HEK293 (cell line): ENCODE measurements around the gene CCDC181.

Experiments used
- CTCF ChIA-PET: fragments of 350-600 bp; formaldehyde crosslinking; extraction: SDS; loops from one replicate; lab custom pipeline; 2021; ENCODE audit warnings: antibody characterized with exemption; lab: Yijun Ruan, JAX
- POLR2A ChIA-PET: fragments of 300-600 bp; formaldehyde crosslinking; extraction: SDS; loops from one replicate; lab custom pipeline; 2020; ENCODE audit warnings: antibody characterized with exemption, inconsistent platforms; lab: Yijun Ruan, JAX
- H3K27ac ChIP-seq: fragments of 200-500 bp; sonication (Bioruptor generic); 2 replicates; pipeline ENCODE4 v1.5.1; 2014; ENCODE audit warnings: low read depth, low read length, control low read depth, inconsistent platforms; ENCODE audit errors: extremely low read depth
- H3K36me3 ChIP-seq, 2 experiments: fragments of 200-500 bp in 1 of 2; sonication (Bioruptor generic) in 1 of 2; 1 replicate in 1 of 2; 2 replicates in 1 of 2; pipeline ENCODE4 v1.5.1; 2014 to 2017; ENCODE audit warnings: inconsistent platforms in 2 of 2, low read length in 2 of 2; ENCODE audit not compliant: control insufficient read depth in 2 of 2, insufficient read depth in 1 of 2
- H3K4me1 ChIP-seq: fragments of 200-500 bp; sonication (Bioruptor generic); 2 replicates; pipeline ENCODE4 v1.5.1; 2014; ENCODE audit warnings: mild to moderate bottlenecking, low read length, inconsistent platforms; ENCODE audit not compliant: control insufficient read depth, insufficient read depth
- H3K4me3 ChIP-seq: 2 replicates; pipeline ENCODE4 v1.5.1; 2011; ENCODE audit warnings: low read depth, mild to moderate bottlenecking, control low read depth, low read length, moderate library complexity
- H3K9me3 ChIP-seq: fragments of 200-500 bp; sonication (Bioruptor generic); 2 replicates; pipeline ENCODE4 v1.5.1; 2014; ENCODE audit warnings: low read depth, low read length, inconsistent platforms; ENCODE audit not compliant: control insufficient read depth, insufficient read depth
- CTCF ChIP-seq: fragments of 450-650 bp; formaldehyde crosslinking; IDR thresholded peaks from 2 replicates; pipeline ENCODE4 v1.5.1; 2016; ENCODE audit warnings: missing biosample characterization, missing genetic modification characterization
- GLIS1 ChIP-seq: fragments of 450-650 bp; formaldehyde crosslinking; IDR thresholded peaks from 2 replicates; pipeline ENCODE4 v1.5.1; 2016; ENCODE audit warnings: missing biosample characterization, missing genetic modification characterization
- PRDM10 ChIP-seq: fragments of 450-650 bp; formaldehyde crosslinking; IDR thresholded peaks from 2 replicates; pipeline ENCODE4 v1.5.1; 2016; ENCODE audit warnings: missing biosample characterization, missing genetic modification characterization
- SCRT2 ChIP-seq: fragments of 450-650 bp; formaldehyde crosslinking; IDR thresholded peaks from 2 replicates; pipeline ENCODE4 v1.5.1; 2016; ENCODE audit warnings: missing biosample characterization, missing genetic modification characterization
- ZEB2 ChIP-seq: fragments of 450-650 bp; formaldehyde crosslinking; IDR thresholded peaks from 2 replicates; pipeline ENCODE4 v1.5.1; 2016; ENCODE audit warnings: missing biosample characterization, missing genetic modification characterization
- ZNF112 ChIP-seq: fragments of 450-650 bp; formaldehyde crosslinking; IDR thresholded peaks from 2 replicates; pipeline ENCODE4 v1.5.0; 2017; ENCODE audit warnings: missing biosample characterization, missing genetic modification characterization
- ZNF133 ChIP-seq: fragments of 450-650 bp; formaldehyde crosslinking; IDR thresholded peaks from 2 replicates; pipeline ENCODE4 v1.5.1; 2016; ENCODE audit warnings: missing biosample characterization, missing genetic modification characterization
- ZNF138 ChIP-seq: fragments of 450-650 bp; formaldehyde crosslinking; IDR thresholded peaks from 2 replicates; pipeline ENCODE4 v1.5.1; 2016; ENCODE audit warnings: missing biosample characterization, missing genetic modification characterization, borderline replicate concordance
- ZNF169 ChIP-seq: fragments of 450-650 bp; formaldehyde crosslinking; IDR thresholded peaks from 2 replicates; pipeline ENCODE4 v1.5.1; 2016; ENCODE audit warnings: missing biosample characterization, missing genetic modification characterization
- ZNF184 ChIP-seq: fragments of 450-650 bp; IDR thresholded peaks from 2 replicates; pipeline ENCODE4 v1.5.1; 2018; ENCODE audit warnings: missing biosample characterization, mild to moderate bottlenecking, missing genetic modification characterization
- ZNF274 ChIP-seq, 2 experiments: fragments of 200-500 bp in 1 of 2; fragments of 450-650 bp in 1 of 2; sonication (Bioruptor generic) in 1 of 2; formaldehyde crosslinking in 1 of 2; IDR thresholded peaks; 2 replicates each; pipeline versions ENCODE4 v1.5.1 to v1.6.1; 2014 to 2016; ENCODE audit warnings: borderline replicate concordance in 1 of 2, inconsistent platforms in 1 of 2, low read length in 1 of 2, missing biosample characterization in 1 of 2, missing genetic modification characterization in 1 of 2
- ZNF558 ChIP-seq: fragments of 450-650 bp; formaldehyde crosslinking; IDR thresholded peaks from 2 replicates; pipeline ENCODE4 v1.5.1; 2016; ENCODE audit warnings: missing biosample characterization, missing genetic modification characterization
- ZNF621 ChIP-seq: fragments of 450-650 bp; formaldehyde crosslinking; IDR thresholded peaks from 2 replicates; pipeline ENCODE4 v1.5.1; 2017; ENCODE audit warnings: missing biosample characterization, missing genetic modification characterization
- ZNF626 ChIP-seq: fragments of 450-650 bp; sonication (Bioruptor Pico); formaldehyde crosslinking; IDR thresholded peaks from 2 replicates; pipeline ENCODE4 v1.5.1; 2018; ENCODE audit warnings: missing biosample characterization, missing genetic modification characterization, inconsistent platforms
- ZNF660 ChIP-seq: fragments of 450-650 bp; IDR thresholded peaks from 2 replicates; pipeline ENCODE4 v1.5.1; 2018; ENCODE audit warnings: missing biosample characterization, mild to moderate bottlenecking, missing genetic modification characterization
- ZXDB ChIP-seq: fragments of 450-650 bp; formaldehyde crosslinking; IDR thresholded peaks from 2 replicates; pipeline ENCODE4 v1.5.1; 2016; ENCODE audit warnings: missing biosample characterization, missing genetic modification characterization
- TF ChIP-seq, protein P1 (sequence below): sonication (generic); formaldehyde crosslinking; IDR thresholded peaks from 2 replicates; pipeline ENCODE4 v1.8.1; 2022; ENCODE audit warnings: mild to moderate bottlenecking, moderate library complexity, missing genetic modification reagents
- TF ChIP-seq, protein P2 (sequence below): fragments of 450-650 bp; formaldehyde crosslinking; IDR thresholded peaks from 2 replicates; pipeline ENCODE4 v1.5.1; 2016; ENCODE audit warnings: missing biosample characterization, missing genetic modification characterization, borderline replicate concordance

The CCDC181 gene

GRCh38 chr1:169475806-169476387 is 48.6 kb upstream of the CCDC181 start:
- Histone ChIP-seq H3K4me3 (no peak overlapping the region), H3K4me1 (peaks cover 3% of the 10 kb centered on the region; the same call in 1 of the 2 replicates), H3K27ac (no peak overlapping the region), H3K36me3 (peaks cover 0 to 7% of the 10 kb centered on the region in 2 experiments; a peak in 2 of 3 replicates), H3K9me3 (no peaks in the 10 kb centered on the region)
- ChIA-PET CTCF (interaction anchor here (0.6 kb wide), 2 partner anchors 9 to 107 kb away, joined by 3 read pairs; no protein-coding TSS in a partner anchor), POLR2A (no interaction called here)
- TF ChIP-seq ZNF112 (tag by site-specific recombination) (no peak), ZNF274 (IDR thresholded peaks at IDR 0.05; ENCODE audit: low read length) (no peak), ZNF274 (tag by site-specific recombination; IDR thresholded peaks at IDR 0.05; ENCODE audit: borderline replicate concordance) (no peak), ZNF660 (no peak), ZNF133 (tag by site-specific recombination) (no peak), PRDM10 (tag by site-specific recombination) (no peak), ZNF169 (tag by site-specific recombination) (no peak), ZNF558 (tag by site-specific recombination) (no peak), SCRT2 (tag by site-specific recombination) (no peak), ZNF621 (tag by site-specific recombination) (no peak), ZNF138 (tag by site-specific recombination) (no peak), ZNF626 (no peak), ZXDB (no peak), CTCF (tag by site-specific recombination) (no peak), ZNF184 (tag by site-specific recombination) (no peak), GLIS1 (tag by site-specific recombination) (no peak), ZEB2 (no peak)
- TF ChIP-seq, protein P1, sequence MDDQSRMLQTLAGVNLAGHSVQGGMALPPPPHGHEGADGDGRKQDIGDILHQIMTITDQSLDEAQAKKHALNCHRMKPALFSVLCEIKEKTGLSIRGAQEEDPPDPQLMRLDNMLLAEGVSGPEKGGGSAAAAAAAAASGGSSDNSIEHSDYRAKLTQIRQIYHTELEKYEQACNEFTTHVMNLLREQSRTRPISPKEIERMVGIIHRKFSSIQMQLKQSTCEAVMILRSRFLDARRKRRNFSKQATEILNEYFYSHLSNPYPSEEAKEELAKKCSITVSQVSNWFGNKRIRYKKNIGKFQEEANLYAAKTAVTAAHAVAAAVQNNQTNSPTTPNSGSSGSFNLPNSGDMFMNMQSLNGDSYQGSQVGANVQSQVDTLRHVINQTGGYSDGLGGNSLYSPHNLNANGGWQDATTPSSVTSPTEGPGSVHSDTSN (CRISPR knock-in tag), result no peak
- TF ChIP-seq, protein P2, sequence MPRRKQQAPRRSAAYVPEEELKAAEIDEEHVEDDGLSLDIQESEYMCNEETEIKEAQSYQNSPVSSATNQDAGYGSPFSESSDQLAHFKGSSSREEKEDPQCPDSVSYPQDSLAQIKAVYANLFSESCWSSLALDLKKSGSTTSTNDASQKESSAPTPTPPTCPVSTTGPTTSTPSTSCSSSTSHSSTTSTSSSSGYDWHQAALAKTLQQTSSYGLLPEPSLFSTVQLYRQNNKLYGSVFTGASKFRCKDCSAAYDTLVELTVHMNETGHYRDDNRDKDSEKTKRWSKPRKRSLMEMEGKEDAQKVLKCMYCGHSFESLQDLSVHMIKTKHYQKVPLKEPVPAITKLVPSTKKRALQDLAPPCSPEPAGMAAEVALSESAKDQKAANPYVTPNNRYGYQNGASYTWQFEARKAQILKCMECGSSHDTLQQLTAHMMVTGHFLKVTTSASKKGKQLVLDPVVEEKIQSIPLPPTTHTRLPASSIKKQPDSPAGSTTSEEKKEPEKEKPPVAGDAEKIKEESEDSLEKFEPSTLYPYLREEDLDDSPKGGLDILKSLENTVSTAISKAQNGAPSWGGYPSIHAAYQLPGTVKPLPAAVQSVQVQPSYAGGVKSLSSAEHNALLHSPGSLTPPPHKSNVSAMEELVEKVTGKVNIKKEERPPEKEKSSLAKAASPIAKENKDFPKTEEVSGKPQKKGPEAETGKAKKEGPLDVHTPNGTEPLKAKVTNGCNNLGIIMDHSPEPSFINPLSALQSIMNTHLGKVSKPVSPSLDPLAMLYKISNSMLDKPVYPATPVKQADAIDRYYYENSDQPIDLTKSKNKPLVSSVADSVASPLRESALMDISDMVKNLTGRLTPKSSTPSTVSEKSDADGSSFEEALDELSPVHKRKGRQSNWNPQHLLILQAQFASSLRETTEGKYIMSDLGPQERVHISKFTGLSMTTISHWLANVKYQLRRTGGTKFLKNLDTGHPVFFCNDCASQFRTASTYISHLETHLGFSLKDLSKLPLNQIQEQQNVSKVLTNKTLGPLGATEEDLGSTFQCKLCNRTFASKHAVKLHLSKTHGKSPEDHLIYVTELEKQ, result no peak
- TF ChIP-seq, all 188 proteins: peak for 0
